ENCODE data around the gene DLK1.

Gene DLK1

DNA sequence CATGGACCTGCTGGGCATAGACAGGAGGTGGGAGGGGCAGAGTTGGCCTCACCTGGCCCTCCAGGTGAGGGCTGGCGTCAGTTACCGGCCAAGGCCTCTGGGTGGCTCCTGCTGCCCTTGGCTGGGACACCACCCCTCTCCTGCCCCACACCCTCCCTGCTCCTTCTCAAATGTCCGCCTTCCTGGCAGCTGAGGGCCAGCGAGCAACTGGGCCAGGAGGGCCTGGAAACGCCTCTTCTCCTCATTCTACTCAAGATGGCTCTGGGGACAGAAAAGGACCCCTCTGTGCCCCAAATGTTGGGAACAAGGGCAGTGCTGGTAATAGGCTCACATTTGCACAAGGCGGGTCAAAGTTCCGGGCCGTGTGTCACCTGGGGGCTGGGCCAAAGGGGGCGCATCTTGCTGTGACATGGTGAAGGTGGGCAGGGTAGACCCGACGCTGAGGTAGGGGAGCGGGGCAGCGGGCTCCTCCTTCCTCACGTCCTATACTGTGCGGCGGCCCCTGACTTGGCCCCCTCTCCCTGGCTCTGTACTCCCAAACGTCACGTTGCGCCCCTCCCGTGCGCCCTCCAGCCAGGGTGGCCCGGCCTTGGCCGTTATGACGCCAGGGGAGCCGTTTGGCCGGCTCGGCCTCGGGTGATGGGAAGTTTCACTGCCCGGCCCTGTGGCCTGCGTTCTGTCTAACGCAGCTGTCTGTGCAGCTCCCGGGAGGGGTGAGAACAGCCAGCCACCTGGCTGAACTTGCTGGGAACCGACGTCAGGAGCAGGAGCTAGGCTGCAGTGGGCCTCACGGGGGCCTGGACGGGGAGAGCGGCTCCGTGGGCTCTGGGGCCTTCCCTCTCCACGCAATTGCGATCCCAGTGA lies 18.0 kb upstream of the DLK1 start:
- DNase-seq (ENCODE audit: extremely low read depth, low read depth), result no peak
- TF ChIP-seq CTCF (IDR thresholded peaks at IDR 0.05; ENCODE audit: low read depth, low read length), result no peak

GRCh38 chr14:100709289-100710284 lies 17.1 kb upstream of the DLK1 start:
- no peak for DNase-seq (ENCODE audit: extremely low read depth, low read depth)
- TF ChIP-seq CTCF (IDR thresholded peaks at IDR 0.05; ENCODE audit: low read depth, low read length), result peak; percentile 31

DNA sequence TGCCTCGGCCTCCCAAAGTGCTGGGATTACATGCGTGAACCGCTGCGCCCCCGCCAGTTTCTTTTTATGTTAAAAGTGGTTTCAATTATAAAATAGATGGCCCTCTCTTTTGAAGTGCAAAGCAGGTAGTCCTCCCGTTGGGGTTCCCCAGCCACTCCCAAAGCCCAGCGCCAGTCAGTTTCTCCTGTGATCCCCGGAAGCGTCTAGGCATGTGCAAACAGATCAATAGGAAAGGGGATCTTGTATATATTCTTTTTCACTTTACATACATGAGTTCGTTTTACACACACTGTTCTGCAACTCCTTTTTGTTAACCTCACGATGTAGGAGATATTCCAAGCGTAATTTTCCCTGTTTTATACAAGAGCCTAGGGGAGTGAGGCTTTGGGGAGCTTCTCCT lies 16.3 kb upstream of the DLK1 start:
- no peak for TF ChIP-seq CTCF (IDR thresholded peaks at IDR 0.05; ENCODE audit: low read depth, low read length)
- DNase-seq (ENCODE audit: extremely low read depth, low read depth), result no peak

- TF ChIP-seq CTCF (IDR thresholded peaks at IDR 0.05; ENCODE audit: low read depth, low read length), result no peak
- no peak for DNase-seq (ENCODE audit: extremely low read depth, low read depth)
Observed at GRCh38 chr14:100710826-100711462, 15.7 kb upstream of the DLK1 start.

GRCh38 chr14:100711493-100711892 lies 15.2 kb upstream of the DLK1 start:
- TF ChIP-seq CTCF (IDR thresholded peaks at IDR 0.05; ENCODE audit: low read depth, low read length), result no peak
- no peak for DNase-seq (ENCODE audit: extremely low read depth, low read depth)

- TF ChIP-seq CTCF (IDR thresholded peaks at IDR 0.05; ENCODE audit: low read depth, low read length), result no peak
- no peak for DNase-seq (ENCODE audit: extremely low read depth, low read depth)
Observed at GRCh38 chr14:100712490-100712889, 14.2 kb upstream of the DLK1 start.
